ENCODE results near the gene CD33.

CD33 gene

DNA sequence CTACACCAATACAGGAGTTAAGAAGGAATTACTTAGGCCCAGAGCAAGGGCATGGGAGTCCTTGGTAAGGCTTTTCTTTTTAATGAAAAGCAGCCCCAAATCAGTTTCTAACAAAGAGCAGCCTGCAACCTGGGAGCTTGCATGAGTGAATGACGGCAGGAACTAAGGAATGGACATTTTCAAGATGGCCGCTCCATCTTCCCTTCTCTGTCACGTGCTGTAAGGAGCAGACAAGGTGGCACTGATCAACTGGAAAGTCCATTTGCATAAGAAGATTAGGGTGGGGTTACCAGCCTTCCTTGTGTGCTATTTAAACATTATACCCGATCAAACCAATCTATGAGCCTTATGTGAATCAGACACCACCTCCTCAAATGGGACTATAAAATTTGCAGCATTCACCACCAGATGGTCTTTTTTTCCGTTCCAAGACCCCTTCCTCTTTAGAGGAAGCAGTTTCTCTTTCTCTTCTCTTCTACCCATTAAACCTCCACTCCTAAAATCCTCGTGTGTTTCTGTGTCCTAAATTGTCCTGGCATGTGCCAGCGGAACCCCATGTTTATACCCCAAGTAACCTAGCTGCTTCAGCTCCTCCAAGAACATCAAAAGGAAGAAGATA lies 23.2 kb downstream of the CD33 start:
- TF ChIP-seq CTCF (IDR thresholded peaks at IDR 0.05; ENCODE audit: low read length, missing control alignments), result no peak
- no peak for DNase-seq (ENCODE audit: low read depth)
- H3K4me3 ChIP-seq (replicated peaks; ENCODE audit: low read depth, low read length), result no peak overlapping the region

DNA sequence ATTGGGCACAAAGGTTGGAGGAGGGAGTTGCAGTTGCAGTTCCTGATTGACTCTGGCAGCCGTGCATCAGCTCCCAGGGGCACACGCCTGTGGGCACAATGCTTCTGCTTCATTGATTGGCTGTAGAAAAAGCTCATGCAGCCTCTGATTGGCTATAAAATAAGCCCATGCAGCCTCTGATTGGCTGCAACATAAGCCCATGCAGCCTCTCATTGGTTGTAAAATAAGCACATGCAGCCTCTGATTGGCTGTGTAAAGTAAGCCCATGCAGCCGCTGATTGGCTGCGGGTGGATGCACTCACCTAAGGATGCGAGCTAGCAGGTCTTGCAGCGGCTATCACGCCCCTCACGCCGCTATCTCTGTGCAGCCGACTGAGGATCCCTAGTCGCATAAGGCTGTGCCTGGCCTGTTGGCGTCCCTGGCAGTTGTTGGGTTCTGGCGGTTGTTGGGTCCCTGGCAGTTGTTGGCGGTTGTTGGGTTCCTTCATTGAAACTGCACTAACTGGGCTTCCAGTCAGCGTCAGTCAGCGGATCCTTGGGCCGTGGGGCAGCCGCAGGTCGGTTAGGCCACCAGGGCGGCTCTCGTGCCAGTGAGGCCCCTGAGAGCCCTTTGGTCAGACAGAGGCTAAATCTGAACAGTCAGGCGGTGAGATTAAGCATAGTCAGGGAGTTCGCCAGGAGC lies 26.0 kb downstream of the CD33 start, which contains the start of gene SIGLECL1:
SIGLECL1 (plus strand) TSS at position 295 of the 682 bp plus-strand sequence. CDS start 12,993 bp downstream, outside the sequence.
- TF ChIP-seq CTCF (IDR thresholded peaks at IDR 0.05; ENCODE audit: low read length, missing control alignments), result no peak

GRCh38 chr19:51251468-51251820 lies 26.6 kb downstream of the CD33 start:
- no peak overlapping the region for H3K4me3 ChIP-seq (replicated peaks; ENCODE audit: low read depth, low read length)
- DNase-seq (ENCODE audit: low read depth), result no peak
- no peak for TF ChIP-seq CTCF (IDR thresholded peaks at IDR 0.05; ENCODE audit: low read length, missing control alignments)

More for the DNA sequence above, 26.0 kb downstream of the CD33 start, which contains the start of gene SIGLECL1:
- DNase-seq (ENCODE audit: low read depth), result no peak
- H3K4me3 ChIP-seq (replicated peaks; ENCODE audit: low read depth, low read length), result no peak within 1 kb of the TSS

DNA sequence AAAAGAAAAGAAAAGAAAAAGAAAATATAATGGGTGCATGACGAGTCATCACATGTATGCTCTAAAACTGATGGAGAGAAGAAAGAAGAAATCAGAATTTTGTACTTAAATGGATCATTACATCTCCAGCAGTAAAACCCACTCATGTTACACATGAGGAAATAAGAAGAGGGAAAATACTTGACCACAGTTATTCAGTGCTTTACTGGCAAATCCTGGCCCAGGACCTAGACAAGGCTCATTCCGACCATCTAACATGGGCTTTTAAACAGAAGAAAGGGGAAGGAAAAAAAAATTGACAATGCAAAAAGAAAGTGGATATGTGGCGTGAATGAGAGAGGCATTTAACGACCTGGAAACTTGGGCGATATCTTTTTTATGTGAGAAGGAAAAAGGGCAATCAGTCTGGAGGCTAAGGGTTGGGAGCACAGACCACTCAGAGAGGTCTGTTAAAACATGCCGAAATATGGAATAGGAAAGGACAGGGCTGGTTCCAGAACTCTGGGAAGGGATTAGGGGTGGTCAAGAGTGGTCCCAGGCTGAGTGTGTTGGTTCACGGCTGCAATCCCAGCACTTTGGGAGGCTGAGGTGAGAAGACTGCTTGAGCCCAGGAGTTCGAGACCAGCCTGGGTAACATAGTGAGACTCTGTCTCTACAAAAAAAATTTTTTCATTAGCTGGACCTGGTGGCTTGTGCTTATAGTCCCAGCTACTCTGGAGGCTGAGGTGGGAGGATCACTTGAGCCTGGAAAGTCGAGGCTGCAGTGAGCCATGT lies 27.6 kb downstream of the CD33 start:
- H3K4me3 ChIP-seq (replicated peaks; ENCODE audit: low read depth, low read length), result no peak overlapping the region
- no peak for TF ChIP-seq CTCF (IDR thresholded peaks at IDR 0.05; ENCODE audit: low read length, missing control alignments)
- no peak for DNase-seq (ENCODE audit: low read depth)

DNA sequence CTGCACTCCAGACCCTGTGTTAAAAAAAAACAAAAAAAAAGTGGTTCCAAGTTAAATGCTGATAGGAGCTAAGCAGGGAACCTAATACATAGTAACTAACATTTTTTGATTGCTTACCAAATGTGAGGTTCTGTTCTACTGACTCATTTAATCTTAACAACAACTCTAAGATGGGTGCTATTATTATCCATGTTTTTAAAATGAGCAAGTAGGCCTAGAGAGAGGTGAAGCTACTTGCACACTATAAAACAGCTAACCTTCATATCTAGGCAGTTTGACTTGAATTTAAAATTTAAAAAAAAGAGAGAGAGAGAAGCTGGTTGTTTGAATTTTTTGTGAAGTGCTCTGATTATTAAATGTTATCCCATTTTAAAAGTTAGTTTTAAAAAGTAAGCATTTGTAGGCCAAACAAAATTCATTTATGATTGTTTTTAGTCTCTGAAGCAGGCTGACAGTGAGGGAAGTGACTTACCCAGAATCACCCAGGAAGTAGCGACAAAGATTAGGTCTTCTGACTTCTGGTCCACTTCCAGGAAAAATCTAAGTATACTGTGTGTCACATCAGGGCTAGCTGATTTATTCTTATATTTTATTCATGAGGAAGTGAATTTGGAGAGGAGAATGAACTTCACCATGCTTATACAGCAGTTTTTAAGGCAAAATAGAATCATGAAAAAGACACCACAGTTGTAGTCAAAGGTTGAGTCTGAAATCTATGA lies 28.4 kb downstream of the CD33 start:
- no peak for TF ChIP-seq CTCF (IDR thresholded peaks at IDR 0.05; ENCODE audit: low read length, missing control alignments)
- no peak overlapping the region for H3K4me3 ChIP-seq (replicated peaks; ENCODE audit: low read depth, low read length)
- no peak for DNase-seq (ENCODE audit: low read depth)

GRCh38 chr19:51256155-51256625 lies 31.3 kb downstream of the CD33 start:
- TF ChIP-seq CTCF (IDR thresholded peaks at IDR 0.05; ENCODE audit: low read length, missing control alignments), result no peak
- DNase-seq (ENCODE audit: low read depth), result no peak
- H3K4me3 ChIP-seq (replicated peaks; ENCODE audit: low read depth, low read length), result no peak overlapping the region
